SU-DHL-6 (cell line): ENCODE measurements around the gene FBXL16.

Experiments
- H2AFZ ChIP-seq: fragments of 200-600 bp; sonication (generic); 2 replicates; pipeline ENCODE4 v1.6.1; 2014; ENCODE audit warnings: low read depth, mild to moderate bottlenecking, moderate library complexity, mixed read lengths, antibody characterized with exemption, low read length; ENCODE audit not compliant: severe bottlenecking
- H3F3A ChIP-seq: fragments of 200-600 bp; shearing (Covaris generic); 2 replicates; pipeline ENCODE4 v1.6.0; 2016; ENCODE audit warnings: antibody characterized with exemption, mild to moderate bottlenecking; ENCODE audit not compliant: insufficient read depth
- H3K27ac ChIP-seq: fragments of 200-600 bp; sonication (generic); 2 replicates; pipeline ENCODE4 v1.5.1; 2016; ENCODE audit warnings: low read depth, mild to moderate bottlenecking, low read length, moderate library complexity, mixed read lengths
- H3K27me3 ChIP-seq: fragments of 200-600 bp; sonication (generic), shearing (Covaris generic); 2 replicates; pipeline ENCODE4 v1.6.0; 2014; ENCODE audit warnings: mild to moderate bottlenecking, low read length
- H3K36me3 ChIP-seq: fragments of 200-600 bp; sonication (generic); 2 replicates; pipeline ENCODE4 v1.6.1; 2014; ENCODE audit warnings: mild to moderate bottlenecking, low read length, mixed read lengths
- H3K4me2 ChIP-seq: fragments of 300-600, 200-600 bp; shearing (Covaris generic), sonication (generic); 2 replicates; pipeline ENCODE4 v1.6.0; 2014; ENCODE audit warnings: low read length, low read depth, mild to moderate bottlenecking; ENCODE audit not compliant: poor library complexity, severe bottlenecking
- H3K4me3 ChIP-seq: fragments of 200-600 bp; sonication (generic); 2 replicates; pipeline ENCODE4 v1.5.1; 2014; ENCODE audit warnings: antibody characterized with exemption, low read length, mild to moderate bottlenecking, mixed read lengths; ENCODE audit not compliant: insufficient read depth, poor library complexity, severe bottlenecking
- H3K79me2 ChIP-seq: fragments of 200-600 bp; sonication (generic); 2 replicates; pipeline ENCODE4 v1.6.1; 2014; ENCODE audit warnings: mild to moderate bottlenecking, low read length, moderate library complexity; ENCODE audit not compliant: insufficient read depth
- H3K9ac ChIP-seq: fragments of 200-600 bp; sonication (generic); 2 replicates; pipeline ENCODE4 v1.7.0; 2014; ENCODE audit warnings: mild to moderate bottlenecking, low read length
- H3K9me2 ChIP-seq: fragments of 200-600 bp; sonication (generic); replicated peaks from 2 replicates; pipeline ENCODE4 v1.6.1; 2014; ENCODE audit warnings: low read length; ENCODE audit not compliant: insufficient read depth
- H3K9me3 ChIP-seq: fragments of 200-600 bp; sonication (generic); 2 replicates; pipeline ENCODE4 v1.6.1; 2014; ENCODE audit warnings: low read length, mixed read lengths; ENCODE audit not compliant: insufficient read depth
- H4K20me1 ChIP-seq: fragments of 200-600 bp; sonication (generic); 2 replicates; pipeline ENCODE4 v1.6.1; 2014; ENCODE audit warnings: low read depth, mild to moderate bottlenecking, antibody characterized with exemption, low read length, moderate library complexity, mixed read lengths
- EZH2phosphoT487 ChIP-seq: fragments of 200-600 bp; sonication (generic), shearing (Covaris generic); conservative IDR thresholded peaks from 2 replicates; pipeline ENCODE4 v1.6.1; 2018; ENCODE audit warnings: mild to moderate bottlenecking, antibody characterized with exemption, low read length, moderate library complexity, mixed read lengths
- TF ChIP-seq, protein P1 (sequence below): fragments of 200-600 bp; sonication (generic); IDR thresholded peaks from one replicate; pipeline ENCODE4 v1.5.1; 2017; ENCODE audit warnings: antibody characterized with exemption, mild to moderate bottlenecking, low read length, moderate library complexity; ENCODE audit not compliant: insufficient read depth, poor library complexity, severe bottlenecking

FBXL16 gene

DNA sequence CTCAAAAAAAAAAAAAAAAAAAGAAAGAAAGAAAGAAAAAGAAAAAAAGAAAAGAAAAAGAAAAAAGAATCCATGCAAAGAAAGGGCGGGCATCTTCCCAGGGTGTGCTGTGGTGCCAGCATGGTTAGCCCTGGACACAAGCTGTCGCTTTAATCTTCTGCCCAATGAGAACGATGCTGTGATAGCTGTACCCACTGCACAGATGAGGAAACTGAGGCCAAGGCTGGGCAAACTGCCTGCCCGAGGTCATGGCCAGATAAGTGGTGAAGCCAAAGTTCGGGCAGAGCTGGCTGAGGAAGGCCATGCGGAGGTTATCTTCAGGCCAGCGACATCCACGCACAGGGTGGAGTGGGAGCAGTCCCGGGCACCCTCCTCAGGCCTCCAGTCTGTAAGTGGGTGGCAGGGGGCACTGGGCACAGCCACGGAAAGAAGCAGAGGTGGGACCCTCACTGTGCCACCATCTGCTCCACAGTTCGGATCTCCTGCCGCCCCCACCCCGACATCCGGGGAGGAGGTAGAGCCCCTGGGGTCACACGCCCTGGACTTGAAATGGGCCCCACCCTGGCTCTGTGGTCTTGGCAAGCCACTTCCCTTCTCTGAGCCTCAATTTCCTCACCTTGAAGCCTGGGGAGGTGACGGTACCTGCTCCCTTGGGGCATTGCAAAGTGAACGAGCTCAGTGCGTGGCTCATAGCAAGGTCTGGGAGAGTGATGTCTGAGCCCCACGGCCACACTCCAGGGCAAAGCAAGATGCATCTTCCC lies 6.5 kb downstream of the FBXL16 start:
- H3K4me2 ChIP-seq, result no peak overlapping the region

DNA sequence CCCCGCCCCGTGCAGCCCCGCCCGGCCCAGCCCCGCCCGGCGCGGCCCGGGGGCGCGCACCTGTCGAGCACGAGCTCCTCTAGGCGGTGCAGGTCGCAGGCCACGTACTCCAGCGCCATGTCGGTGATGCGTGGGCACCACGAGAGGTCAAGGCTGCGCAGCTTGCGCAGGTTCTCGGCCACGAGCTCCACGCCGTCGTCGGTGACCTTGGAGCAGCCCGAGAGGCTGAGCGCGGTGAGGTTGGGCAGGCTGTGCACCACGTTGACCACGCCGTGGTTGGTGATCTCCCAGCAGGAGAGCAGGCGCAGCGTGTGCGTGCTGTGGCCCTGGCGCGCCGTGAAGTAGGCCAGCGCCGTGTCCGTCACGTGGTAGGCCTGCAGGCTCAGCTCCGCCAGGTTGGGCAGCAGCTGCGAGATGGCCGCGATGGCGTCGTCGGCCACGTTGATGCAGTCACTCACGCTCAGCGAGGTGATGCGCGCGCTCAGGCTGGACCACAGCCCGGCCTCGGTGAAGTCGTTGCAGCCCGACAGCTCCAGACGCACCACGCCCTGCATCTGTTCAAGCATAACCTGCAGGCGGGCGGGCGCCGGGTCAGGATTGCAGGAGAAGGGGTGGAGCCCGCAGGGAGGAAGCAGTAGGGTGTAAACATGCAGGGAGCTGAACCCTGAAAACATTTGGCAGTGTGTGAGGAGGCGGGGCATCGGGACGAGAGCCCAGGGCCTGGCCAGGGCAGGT lies 10.1 kb downstream of the FBXL16 start:
- no peaks in the 10 kb centered on the region for H3K36me3 ChIP-seq
- no peaks in the 10 kb centered on the region for H3K79me2 ChIP-seq
- no peak overlapping the region for H2AFZ ChIP-seq
- H3K9ac ChIP-seq, result no peak overlapping the region
- no peaks in the 10 kb centered on the region for H3K27me3 ChIP-seq
- H3K4me3 ChIP-seq, result no peak overlapping the region
- no peaks in the 10 kb centered on the region for H3K9me2 ChIP-seq
- H3K4me2 ChIP-seq, result peak overlapping the region; percentile 41
- H4K20me1 ChIP-seq, result no peaks in the 10 kb centered on the region
- H3K9me3 ChIP-seq, result no peaks in the 10 kb centered on the region
- 0 out of 2 replicates have a peak, but pooled peaks cover 3% of the 10 kb centered on the region for H3F3A ChIP-seq
- H3K27ac ChIP-seq, result no peak overlapping the region
- TF ChIP-seq EZH2phosphoT487, result no peak
- TF ChIP-seq, protein P1, sequence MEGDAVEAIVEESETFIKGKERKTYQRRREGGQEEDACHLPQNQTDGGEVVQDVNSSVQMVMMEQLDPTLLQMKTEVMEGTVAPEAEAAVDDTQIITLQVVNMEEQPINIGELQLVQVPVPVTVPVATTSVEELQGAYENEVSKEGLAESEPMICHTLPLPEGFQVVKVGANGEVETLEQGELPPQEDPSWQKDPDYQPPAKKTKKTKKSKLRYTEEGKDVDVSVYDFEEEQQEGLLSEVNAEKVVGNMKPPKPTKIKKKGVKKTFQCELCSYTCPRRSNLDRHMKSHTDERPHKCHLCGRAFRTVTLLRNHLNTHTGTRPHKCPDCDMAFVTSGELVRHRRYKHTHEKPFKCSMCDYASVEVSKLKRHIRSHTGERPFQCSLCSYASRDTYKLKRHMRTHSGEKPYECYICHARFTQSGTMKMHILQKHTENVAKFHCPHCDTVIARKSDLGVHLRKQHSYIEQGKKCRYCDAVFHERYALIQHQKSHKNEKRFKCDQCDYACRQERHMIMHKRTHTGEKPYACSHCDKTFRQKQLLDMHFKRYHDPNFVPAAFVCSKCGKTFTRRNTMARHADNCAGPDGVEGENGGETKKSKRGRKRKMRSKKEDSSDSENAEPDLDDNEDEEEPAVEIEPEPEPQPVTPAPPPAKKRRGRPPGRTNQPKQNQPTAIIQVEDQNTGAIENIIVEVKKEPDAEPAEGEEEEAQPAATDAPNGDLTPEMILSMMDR, result no peak

More for the DNA sequence above, 6.5 kb downstream of the FBXL16 start:
- Histone ChIP-seq H3K27ac (no peak overlapping the region), H3K36me3 (no peaks in the 10 kb centered on the region), H3K9ac (no peak overlapping the region), H3K9me3 (no peaks in the 10 kb centered on the region), H3K27me3 (no peaks in the 10 kb centered on the region), H3K4me3 (no peak overlapping the region), H3F3A (no peaks in the 10 kb centered on the region), H3K9me2 (no peaks in the 10 kb centered on the region), H2AFZ (no peak overlapping the region), H3K79me2 (no peaks in the 10 kb centered on the region), H4K20me1 (no peaks in the 10 kb centered on the region)
- TF ChIP-seq EZH2phosphoT487, result no peak
- TF ChIP-seq, protein P1, result no peak

- Histone ChIP-seq H3F3A (0 out of 2 replicates have a peak, but pooled peaks cover 3% of the 10 kb centered on the region), H3K27me3 (no peaks in the 10 kb centered on the region), H3K9ac (no peak overlapping the region), H3K4me3 (no peak overlapping the region), H3K9me2 (no peaks in the 10 kb centered on the region), H3K36me3 (no peaks in the 10 kb centered on the region), H3K4me2 (peak overlapping the region; percentile 37), H3K27ac (no peak overlapping the region), H3K79me2 (no peaks in the 10 kb centered on the region), H4K20me1 (no peaks in the 10 kb centered on the region), H2AFZ (no peak overlapping the region), H3K9me3 (no peaks in the 10 kb centered on the region)
- TF ChIP-seq, protein P1, result no peak
- TF ChIP-seq EZH2phosphoT487, result no peak
These were observed 10.7 kb downstream of the FBXL16 start for GRCh38 chr16:694863-695354.
